B cell (primary cell): Measurements from ENCODE around the gene ESRRB. TPM values are rescaled to one million over a fixed set of nuclear protein-coding genes. Genes with fewer than 3 reads are reported as not detected.
A peak's percentile ranks its signal among the peaks of the same experiment; 100 is the strongest.

Experiments used
- ATAC-seq: fragments of 200-7000 bp; cut with Tn5 transposase; one replicate; pipeline ENCODE4 v1.10.0; 2021; ENCODE audit warnings: low read depth, mild to moderate bottlenecking, moderate number of reproducible peaks, moderate library complexity
- CTCF ChIA-PET: fragments of 350-600 bp; sonication (Branson Sonifier 250); formaldehyde crosslinking; loops from one replicate; lab custom pipeline; 2021; ENCODE audit warnings: antibody characterized with exemption, inconsistent platforms; lab: Charles Lee
- POLR2A ChIA-PET: fragments of 350-600 bp; sonication (Branson Sonifier 250); formaldehyde crosslinking; loops from one replicate; lab custom pipeline; 2021; ENCODE audit warnings: antibody characterized with exemption; lab: Charles Lee
- DNase-seq: peaks from one replicate; pipeline ENCODE4 v3.0.0; 2013
- H2AFZ ChIP-seq: 2 replicates; pipeline ENCODE4 v1.6.1; 2012; ENCODE audit warnings: mild to moderate bottlenecking, low read depth, low read length; ENCODE audit not compliant: insufficient read depth, poor library complexity, severe bottlenecking
- H3K27ac ChIP-seq, 2 donors: 1 replicate in 1 of 2; 2 replicates in 1 of 2; pipeline ENCODE4 v1.5.1; 2012 to 2013; ENCODE audit warnings: low read length in 2 of 2, mild to moderate bottlenecking in 2 of 2, moderate library complexity in 1 of 2
- H3K27me3 ChIP-seq, 4 experiments: fragments of 200-600 bp in 1 of 4; sonication (generic) in 1 of 4; replicated peaks in 1 of 4; 1 replicate in 2 of 4; 2 replicates in 2 of 4; pipeline versions ENCODE4 v1.6.1 to v1.7.0; 2013 to 2016; ENCODE audit warnings: low read length in 3 of 4, mild to moderate bottlenecking in 2 of 4, mixed read lengths in 1 of 4, moderate library complexity in 1 of 4; ENCODE audit not compliant: insufficient read depth in 4 of 4, control insufficient read depth in 3 of 4; ENCODE audit errors: control extremely low read depth in 1 of 4
- H3K36me3 ChIP-seq, 2 experiments: replicated peaks in 1 of 2; 1 replicate in 1 of 2; 2 replicates in 1 of 2; pipeline versions ENCODE4 v1.6.1 to v1.7.1; 2013; ENCODE audit warnings: low read length in 1 of 2; ENCODE audit not compliant: insufficient read depth in 2 of 2, control insufficient read depth in 1 of 2; ENCODE audit errors: control extremely low read depth in 1 of 2, extremely low read depth in 1 of 2
- H3K4me1 ChIP-seq, 2 donors: fragments of 200-600 bp in 1 of 2; sonication (generic) in 1 of 2; 1 replicate in 1 of 2; 2 replicates in 1 of 2; pipeline versions ENCODE4 v1.5.1 to v1.6.1; 2013 to 2017; ENCODE audit warnings: low read length in 2 of 2; ENCODE audit not compliant: control insufficient read depth in 2 of 2, insufficient read depth in 2 of 2
- H3K4me2 ChIP-seq: replicated peaks from 2 replicates; pipeline ENCODE3; 2012; ENCODE audit warnings: mild to moderate bottlenecking, low read depth, low read length; ENCODE audit not compliant: poor library complexity, severe bottlenecking
- H3K4me3 ChIP-seq, 5 experiments: fragments of 200-600 bp in 1 of 5; sonication (generic) in 1 of 5; 1 replicate in 3 of 5; 2 replicates in 2 of 5; pipeline versions ENCODE4 v1.5.1 to v1.7.0; 2011 to 2016; ENCODE audit warnings: low read length in 4 of 5, mild to moderate bottlenecking in 4 of 5, low read depth in 2 of 5, control low read depth in 1 of 5, moderate library complexity in 1 of 5; ENCODE audit not compliant: insufficient read depth in 1 of 5; ENCODE audit errors: control extremely low read depth in 1 of 5, extremely low read depth in 1 of 5
- H3K79me2 ChIP-seq: fragments of 200-600 bp; sonication (generic); one replicate; pipeline ENCODE4 v1.6.0; 2016; ENCODE audit warnings: low read length; ENCODE audit not compliant: control insufficient read depth, insufficient read depth
- H3K9ac ChIP-seq: fragments of 200-600 bp; sonication (generic); 2 replicates; pipeline ENCODE4 v1.6.1; 2017; ENCODE audit warnings: mild to moderate bottlenecking, low read length, moderate library complexity
- H3K9me3 ChIP-seq, 3 donors: one replicate each; pipeline versions ENCODE4 v1.6.1 to v1.7.1; 2013; ENCODE audit warnings: low read length in 2 of 3; ENCODE audit not compliant: control insufficient read depth in 2 of 3, insufficient read depth in 1 of 3; ENCODE audit errors: control extremely low read depth in 1 of 3
- H4K20me1 ChIP-seq: 2 replicates; pipeline ENCODE4 v1.6.0; 2012; ENCODE audit warnings: mild to moderate bottlenecking, low read length; ENCODE audit not compliant: insufficient read depth, control insufficient read depth, poor library complexity, severe bottlenecking
- H3K27ac Mint-ChIP-seq: one replicate; pipeline ENCODE4 v1.8.0; 2021; ENCODE audit warnings: mixed read lengths
- H3K27me3 Mint-ChIP-seq: one replicate; pipeline ENCODE4 v1.8.0; 2021; ENCODE audit warnings: mixed read lengths
- H3K4me1 Mint-ChIP-seq: one replicate; pipeline ENCODE4 v1.8.0; 2021; ENCODE audit warnings: mixed read lengths
- H3K4me3 Mint-ChIP-seq: one replicate; pipeline ENCODE4 v1.8.0; 2021; ENCODE audit warnings: mixed read lengths
- H3K9me3 Mint-ChIP-seq: one replicate; pipeline ENCODE4 v1.8.0; 2022; ENCODE audit warnings: mixed read lengths; ENCODE audit not compliant: insufficient read depth
- EZH2 ChIP-seq: IDR thresholded peaks from 2 replicates; pipeline ENCODE4 v1.6.1; 2012; ENCODE audit warnings: borderline replicate concordance, low read depth, mild to moderate bottlenecking, moderate library complexity, low read length; ENCODE audit not compliant: insufficient read depth, poor library complexity, severe bottlenecking
- WGBS: methylation state at CpG from one replicate; pipeline ENCODE4 v1.1.5; 2013; ENCODE audit warnings: missing lambda C conversion rate; ENCODE audit not compliant: insufficient coverage; 5-methylcytosine and 5-hydroxymethylcytosine counted together
- intact Hi-C: fragments of 100-400 bp; cut with micrococcal nuclease; formaldehyde crosslinking; loops from one replicate; pipeline ENCODE4 v1.10.0; 2022
- polyA plus RNA-seq: library from polyadenylated mRNA; depleted of rRNA; stranded (reverse); fragments of >200 nt; gene quantifications from 2 replicates; pipeline ENCODE4 v1.2.3, GENCODE V29; 2012
- total RNA-seq, 2 donors: library from RNA; stranded (reverse); fragments of 120-200 nt in 1 of 2; gene quantifications; 1 replicate in 1 of 2; 2 replicates in 1 of 2; pipeline versions ENCODE4 v1.2.3 to v1.2.4, GENCODE V29; 2013 to 2022
- TF ChIP-seq, protein P1 (sequence below): fragments of 200-600 bp; IDR thresholded peaks from one replicate; pipeline ENCODE4 v1.8.0; 2022; ENCODE audit warnings: antibody characterized with exemption, mild to moderate bottlenecking

Gene ESRRB
- total and polyA plus RNA-seq, 2 donors (not counting 1 experiment from before 2014, with no cell fraction given) = 0.13 TPM; not detected in 1

DNA sequence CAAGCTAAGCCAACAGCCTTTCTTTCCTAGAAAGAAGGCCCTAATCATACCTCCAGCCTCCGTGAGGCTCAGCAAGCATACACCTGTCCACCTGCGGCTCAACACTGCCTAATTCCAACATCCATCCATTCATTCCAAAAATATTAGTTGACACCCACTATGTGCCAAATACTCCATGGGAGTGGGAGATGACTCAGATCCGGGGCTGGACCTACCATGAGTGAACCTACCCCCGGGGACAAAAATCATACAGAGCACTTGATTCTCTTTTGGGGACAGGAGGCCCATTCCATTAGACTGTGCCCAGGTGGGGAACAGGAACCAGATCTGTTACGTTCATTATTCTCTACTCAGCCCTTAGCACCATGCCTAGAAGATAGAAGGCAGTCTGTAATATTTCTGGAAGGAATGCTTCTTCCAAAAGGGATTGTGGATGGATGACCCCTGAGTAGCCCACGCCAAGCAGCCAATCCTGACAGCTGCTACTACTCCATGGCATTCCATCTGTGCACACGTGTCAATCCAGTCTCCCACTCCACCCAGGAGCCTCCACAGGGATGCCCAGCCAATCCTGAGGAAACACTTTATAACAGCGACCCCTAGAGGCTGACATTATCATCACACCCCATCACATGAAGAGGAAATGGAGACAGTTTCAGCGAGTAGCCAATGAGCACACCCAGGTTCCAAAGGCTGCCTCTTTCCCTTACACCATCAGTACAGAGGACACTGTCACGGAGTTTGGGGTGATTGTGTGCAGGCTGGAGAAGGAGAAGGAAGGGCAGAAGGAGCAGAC, 170.7 kb downstream of the ESRRB start:
- H3K9ac ChIP-seq = no peak overlapping the region
- H3K4me1 Mint-ChIP-seq = no peaks in the 10 kb centered on the region
- TF ChIP-seq, protein P1, sequence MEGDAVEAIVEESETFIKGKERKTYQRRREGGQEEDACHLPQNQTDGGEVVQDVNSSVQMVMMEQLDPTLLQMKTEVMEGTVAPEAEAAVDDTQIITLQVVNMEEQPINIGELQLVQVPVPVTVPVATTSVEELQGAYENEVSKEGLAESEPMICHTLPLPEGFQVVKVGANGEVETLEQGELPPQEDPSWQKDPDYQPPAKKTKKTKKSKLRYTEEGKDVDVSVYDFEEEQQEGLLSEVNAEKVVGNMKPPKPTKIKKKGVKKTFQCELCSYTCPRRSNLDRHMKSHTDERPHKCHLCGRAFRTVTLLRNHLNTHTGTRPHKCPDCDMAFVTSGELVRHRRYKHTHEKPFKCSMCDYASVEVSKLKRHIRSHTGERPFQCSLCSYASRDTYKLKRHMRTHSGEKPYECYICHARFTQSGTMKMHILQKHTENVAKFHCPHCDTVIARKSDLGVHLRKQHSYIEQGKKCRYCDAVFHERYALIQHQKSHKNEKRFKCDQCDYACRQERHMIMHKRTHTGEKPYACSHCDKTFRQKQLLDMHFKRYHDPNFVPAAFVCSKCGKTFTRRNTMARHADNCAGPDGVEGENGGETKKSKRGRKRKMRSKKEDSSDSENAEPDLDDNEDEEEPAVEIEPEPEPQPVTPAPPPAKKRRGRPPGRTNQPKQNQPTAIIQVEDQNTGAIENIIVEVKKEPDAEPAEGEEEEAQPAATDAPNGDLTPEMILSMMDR = peak; percentile 25
- no peak for TF ChIP-seq EZH2
- H3K4me3 ChIP-seq = no peak overlapping the region
- intact Hi-C loops = no loop called here
- peaks cover 0 to 3% (median 0%) of the 10 kb centered on the region in 4 experiments for H3K27me3 ChIP-seq
- no peaks in the 10 kb centered on the region for H3K4me1 ChIP-seq
- DNase-seq (peak; percentile 4), ATAC-seq (no peak)
- H3K79me2 ChIP-seq = no peaks in the 10 kb centered on the region
- H3K9me3 Mint-ChIP-seq = no peaks in the 10 kb centered on the region
- no peak overlapping the region for H3K27ac Mint-ChIP-seq
- ChIA-PET POLR2A (no interaction called here), CTCF (no interaction called here)
- no peak overlapping the region for H3K4me2 ChIP-seq
- H3K27ac ChIP-seq = no peak overlapping the region
- no peak overlapping the region for H2AFZ ChIP-seq
- H3K4me3 Mint-ChIP-seq = no peak overlapping the region
- H3K9me3 ChIP-seq = no peaks in the 10 kb centered on the region
- H3K36me3 ChIP-seq = no peaks in the 10 kb centered on the region
- 60% methylated on average over 7 of the region's 10 CpGs for WGBS
- H4K20me1 ChIP-seq = no peaks in the 10 kb centered on the region
- H3K27me3 Mint-ChIP-seq = peaks cover 13% of the 10 kb centered on the region

DNA sequence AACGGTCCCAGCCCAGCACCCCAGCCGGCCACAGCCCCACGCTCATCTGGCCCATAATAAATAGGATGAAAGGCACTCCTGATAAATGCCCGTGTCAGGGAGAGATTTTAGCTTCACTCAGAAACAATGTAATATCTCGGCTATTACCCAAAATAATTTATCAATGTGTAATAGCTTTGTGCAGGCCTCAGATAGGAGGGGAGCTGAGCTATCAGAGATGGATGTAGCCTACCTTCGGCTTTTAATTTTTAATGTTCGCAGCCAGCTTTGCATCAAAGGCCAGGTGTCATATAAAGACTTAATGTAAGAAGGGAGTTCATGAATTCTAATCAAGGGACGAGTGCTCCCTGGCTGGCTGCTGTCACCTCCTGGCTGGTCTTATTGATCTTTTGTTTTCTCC, 171.9 kb downstream of the ESRRB start:
- Mint-ChIP-seq H3K27ac (no peak overlapping the region), H3K9me3 (no peaks in the 10 kb centered on the region), H3K27me3 (peaks cover 13% of the 10 kb centered on the region), H3K4me3 (no peak overlapping the region), H3K4me1 (no peaks in the 10 kb centered on the region)
- ChIA-PET POLR2A (no interaction called here), CTCF (no interaction called here)
- 100% methylated on average over 2 of the region's 8 CpGs for WGBS
- Histone ChIP-seq H3K9ac (no peak overlapping the region), H3K27me3 (peaks cover 0 to 3% (median 0%) of the 10 kb centered on the region in 4 experiments), H3K4me1 (no peaks in the 10 kb centered on the region), H3K4me3 (no peak overlapping the region), H2AFZ (no peak overlapping the region), H3K9me3 (no peaks in the 10 kb centered on the region), H3K79me2 (no peaks in the 10 kb centered on the region), H3K27ac (no peak overlapping the region), H3K4me2 (no peak overlapping the region), H3K36me3 (no peaks in the 10 kb centered on the region), H4K20me1 (no peaks in the 10 kb centered on the region)
- DNase-seq (no peak), ATAC-seq (no peak)
- no peak for TF ChIP-seq EZH2
- intact Hi-C loops = no loop called here
